Mammary epithelial cell (primary cell): Measurements from ENCODE around the gene DOCK1.

Source experiments
- EZH2 ChIP-seq: IDR thresholded peaks from 2 replicates; pipeline ENCODE4 v1.6.1; 2012; ENCODE audit warnings: low read length, inconsistent platforms, borderline replicate concordance
- TF ChIP-seq, protein P1 (sequence below), 2 donors: IDR thresholded peaks in 1 of 2; conservative IDR thresholded peaks in 1 of 2; 2 replicates each; pipeline ENCODE4 v1.5.1; 2011 to 2012; ENCODE audit warnings: inconsistent platforms in 2 of 2, low read length in 2 of 2, mild to moderate bottlenecking in 2 of 2, control low read depth in 1 of 2, low read depth in 1 of 2; ENCODE audit not compliant: insufficient read depth in 1 of 2; ENCODE audit errors: extremely low read depth in 1 of 2

GRCh38 chr10:126877390-126877789 is 27.8 kb upstream of the DOCK1 start:
- TF ChIP-seq, protein P1, sequence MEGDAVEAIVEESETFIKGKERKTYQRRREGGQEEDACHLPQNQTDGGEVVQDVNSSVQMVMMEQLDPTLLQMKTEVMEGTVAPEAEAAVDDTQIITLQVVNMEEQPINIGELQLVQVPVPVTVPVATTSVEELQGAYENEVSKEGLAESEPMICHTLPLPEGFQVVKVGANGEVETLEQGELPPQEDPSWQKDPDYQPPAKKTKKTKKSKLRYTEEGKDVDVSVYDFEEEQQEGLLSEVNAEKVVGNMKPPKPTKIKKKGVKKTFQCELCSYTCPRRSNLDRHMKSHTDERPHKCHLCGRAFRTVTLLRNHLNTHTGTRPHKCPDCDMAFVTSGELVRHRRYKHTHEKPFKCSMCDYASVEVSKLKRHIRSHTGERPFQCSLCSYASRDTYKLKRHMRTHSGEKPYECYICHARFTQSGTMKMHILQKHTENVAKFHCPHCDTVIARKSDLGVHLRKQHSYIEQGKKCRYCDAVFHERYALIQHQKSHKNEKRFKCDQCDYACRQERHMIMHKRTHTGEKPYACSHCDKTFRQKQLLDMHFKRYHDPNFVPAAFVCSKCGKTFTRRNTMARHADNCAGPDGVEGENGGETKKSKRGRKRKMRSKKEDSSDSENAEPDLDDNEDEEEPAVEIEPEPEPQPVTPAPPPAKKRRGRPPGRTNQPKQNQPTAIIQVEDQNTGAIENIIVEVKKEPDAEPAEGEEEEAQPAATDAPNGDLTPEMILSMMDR (conservative IDR thresholded peaks at IDR 0.05 in 1 of 2, IDR thresholded peaks at IDR 0.05 in 1 of 2; ENCODE audit: extremely low read depth in 1 of 2, insufficient read depth in 1 of 2, low read depth in 1 of 2, low read length in 2 of 2) = no peak
- no peak for TF ChIP-seq EZH2
